GM12872 (cell line): Measurements from ENCODE around the gene VRK2.

Source experiments
- TF ChIP-seq, protein P1 (sequence below): IDR thresholded peaks from 3 replicates; pipeline ENCODE4 v1.5.1; 2011; ENCODE audit warnings: low read depth, mild to moderate bottlenecking, low read length, moderate library complexity; ENCODE audit not compliant: insufficient read depth

Gene VRK2

DNA sequence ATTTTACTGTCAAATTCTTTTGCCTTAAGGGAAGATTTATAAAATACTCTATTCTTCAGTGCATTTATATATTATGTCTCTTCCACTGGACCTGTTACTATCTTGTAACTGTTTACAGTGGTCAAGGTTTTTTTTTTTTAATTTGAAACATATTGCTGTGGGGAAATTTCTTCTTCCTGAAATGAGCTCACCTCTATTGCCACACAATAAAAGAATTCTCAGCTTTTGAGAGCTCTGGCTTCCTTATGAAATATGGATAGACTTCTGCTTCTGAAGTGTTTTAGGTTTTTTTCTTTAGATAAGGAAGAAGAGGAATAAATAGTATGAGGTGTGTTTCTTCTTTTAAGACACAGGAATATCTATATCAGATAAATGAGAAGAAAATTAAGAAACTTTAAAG, 7.7 kb downstream of the VRK2 start:
- TF ChIP-seq, protein P1, sequence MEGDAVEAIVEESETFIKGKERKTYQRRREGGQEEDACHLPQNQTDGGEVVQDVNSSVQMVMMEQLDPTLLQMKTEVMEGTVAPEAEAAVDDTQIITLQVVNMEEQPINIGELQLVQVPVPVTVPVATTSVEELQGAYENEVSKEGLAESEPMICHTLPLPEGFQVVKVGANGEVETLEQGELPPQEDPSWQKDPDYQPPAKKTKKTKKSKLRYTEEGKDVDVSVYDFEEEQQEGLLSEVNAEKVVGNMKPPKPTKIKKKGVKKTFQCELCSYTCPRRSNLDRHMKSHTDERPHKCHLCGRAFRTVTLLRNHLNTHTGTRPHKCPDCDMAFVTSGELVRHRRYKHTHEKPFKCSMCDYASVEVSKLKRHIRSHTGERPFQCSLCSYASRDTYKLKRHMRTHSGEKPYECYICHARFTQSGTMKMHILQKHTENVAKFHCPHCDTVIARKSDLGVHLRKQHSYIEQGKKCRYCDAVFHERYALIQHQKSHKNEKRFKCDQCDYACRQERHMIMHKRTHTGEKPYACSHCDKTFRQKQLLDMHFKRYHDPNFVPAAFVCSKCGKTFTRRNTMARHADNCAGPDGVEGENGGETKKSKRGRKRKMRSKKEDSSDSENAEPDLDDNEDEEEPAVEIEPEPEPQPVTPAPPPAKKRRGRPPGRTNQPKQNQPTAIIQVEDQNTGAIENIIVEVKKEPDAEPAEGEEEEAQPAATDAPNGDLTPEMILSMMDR, result no peak

- TF ChIP-seq, protein P1, result no peak
Observed at GRCh38 chr2:58055033-58055786, 8.6 kb downstream of the VRK2 start.

- TF ChIP-seq, protein P1, result no peak
Observed at GRCh38 chr2:58056192-58056916, 9.7 kb downstream of the VRK2 start.

DNA sequence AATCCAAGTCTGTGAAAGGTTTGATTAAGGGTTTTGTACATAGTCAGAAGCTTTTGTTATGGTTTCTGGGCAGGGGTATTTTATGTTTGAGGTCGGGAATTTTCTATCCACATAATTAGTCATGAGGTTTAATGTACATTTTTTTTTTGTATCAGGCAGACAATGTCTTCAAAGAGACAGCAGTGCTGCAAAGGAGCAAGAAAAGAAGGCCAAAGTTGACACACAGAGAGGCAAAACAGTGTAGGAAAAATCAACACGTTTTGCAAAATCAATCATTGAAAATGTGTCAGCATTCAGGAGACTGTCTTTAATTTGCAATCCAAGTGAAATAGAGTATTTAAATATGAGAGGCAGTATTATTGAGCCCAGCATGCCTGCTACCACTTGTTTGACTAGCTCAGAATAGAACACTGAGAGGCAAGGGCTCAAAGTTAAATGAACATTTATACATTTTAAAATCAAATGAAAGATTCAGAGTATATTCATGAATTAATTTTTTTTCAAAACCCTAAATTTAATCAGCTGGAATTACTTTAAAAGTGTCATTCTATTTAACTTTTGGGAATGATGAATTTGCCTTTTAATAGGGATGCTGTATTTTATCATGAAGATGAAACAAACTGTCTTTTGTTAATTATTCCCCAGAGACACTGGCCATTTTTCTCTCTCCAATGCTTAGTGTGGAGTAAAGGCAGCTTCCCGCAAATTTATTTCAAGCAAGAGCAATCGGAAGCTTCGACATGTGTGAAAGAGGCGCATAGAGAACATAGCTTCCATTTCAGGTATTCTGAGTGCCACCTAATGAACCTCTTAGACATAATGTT, 11.3 kb downstream of the VRK2 start:
- TF ChIP-seq, protein P1, result no peak

DNA sequence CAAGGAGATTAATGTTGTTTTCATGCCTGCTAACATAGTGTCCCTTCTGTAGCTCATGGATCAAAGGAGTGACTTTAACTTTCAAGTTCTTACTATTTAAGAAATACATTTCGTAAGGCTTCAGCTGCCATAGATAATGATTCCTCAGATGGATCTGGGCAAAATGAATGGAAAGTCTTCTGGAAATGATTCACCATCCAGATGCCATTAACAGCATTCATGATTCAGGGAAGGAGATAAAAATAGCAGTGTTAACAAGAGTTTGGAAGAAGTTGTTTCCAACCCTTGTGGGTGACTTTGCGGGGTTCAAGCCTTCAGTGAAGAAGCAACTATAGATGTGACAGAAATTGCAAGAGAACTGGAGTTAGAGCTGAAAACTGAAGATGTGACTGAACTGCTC, 17.0 kb downstream of the VRK2 start:
- TF ChIP-seq, protein P1, result no peak

DNA sequence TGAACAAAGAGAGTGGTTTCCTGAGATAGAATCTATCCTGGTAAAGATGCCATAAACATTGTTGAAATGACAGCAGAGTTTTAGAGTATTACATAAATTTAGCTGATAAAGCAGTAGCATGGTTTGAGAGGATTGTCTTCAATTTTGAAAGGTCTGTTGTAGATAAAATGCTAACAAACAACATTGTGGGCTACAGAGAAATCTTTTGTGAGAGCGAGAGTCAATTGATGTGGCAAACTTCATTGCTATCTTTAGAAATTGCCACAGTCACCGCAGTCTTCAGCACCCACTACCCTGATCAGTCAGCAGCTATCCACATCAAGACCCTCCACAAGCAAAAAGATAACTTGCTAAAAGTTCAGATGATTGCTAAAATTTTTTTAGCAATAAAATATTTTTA, 17.5 kb downstream of the VRK2 start:
- TF ChIP-seq, protein P1, result no peak

GRCh38 chr2:58065248-58065647, 18.6 kb downstream of the VRK2 start:
- TF ChIP-seq, protein P1, result no peak
